Measurements from ENCODE around the gene SLC6A17.

The SLC6A17 gene

DNA sequence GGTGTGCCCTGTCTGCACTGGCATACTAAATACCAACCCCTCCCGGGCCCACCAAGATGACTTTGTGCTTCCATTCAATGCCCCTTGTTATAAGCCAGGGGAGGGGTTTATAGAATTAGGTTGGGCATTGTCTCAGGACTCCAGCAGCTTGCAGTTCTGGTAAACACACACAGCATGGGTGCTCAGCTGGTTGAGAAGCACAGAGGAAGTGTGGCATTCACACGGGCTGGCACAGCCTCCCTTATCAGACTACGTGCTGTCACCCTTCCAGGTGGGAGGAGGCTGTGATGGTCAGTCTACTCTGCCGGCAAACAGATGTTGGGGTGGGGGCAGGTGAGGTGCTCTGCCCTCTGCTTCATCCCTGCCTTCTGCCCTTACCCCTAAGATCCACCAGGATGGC is 15.0 kb upstream of the SLC6A17 start:
- no peak for DNase-seq (ENCODE audit: low read depth in 2 of 2)

GRCh38 chr1:110135666-110136065 is 14.6 kb upstream of the SLC6A17 start:
- DNase-seq (ENCODE audit: low read depth in 2 of 2): no peak

DNA sequence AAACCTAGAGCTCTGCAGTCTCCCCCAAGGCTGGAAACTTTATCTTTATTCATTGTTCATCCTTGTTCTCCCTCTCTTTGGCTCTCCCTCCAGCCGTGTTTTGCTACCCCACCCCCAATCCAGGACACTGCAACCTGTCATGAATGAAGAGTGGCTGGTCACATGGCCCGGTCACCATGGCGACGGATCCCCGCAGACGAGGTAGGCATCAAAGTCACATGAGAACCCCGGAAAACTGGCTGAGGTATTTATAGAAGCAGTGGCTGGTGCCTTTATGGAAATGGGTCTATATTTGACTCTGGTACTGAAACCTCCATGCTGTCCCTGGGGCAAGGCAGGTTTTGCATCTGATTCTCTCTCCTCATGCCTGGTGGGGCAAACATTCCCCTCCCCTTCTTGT is 13.4 kb upstream of the SLC6A17 start:
- peak in 1 of 2 donors; percentile 10 for DNase-seq (ENCODE audit: low read depth in 2 of 2)

DNA sequence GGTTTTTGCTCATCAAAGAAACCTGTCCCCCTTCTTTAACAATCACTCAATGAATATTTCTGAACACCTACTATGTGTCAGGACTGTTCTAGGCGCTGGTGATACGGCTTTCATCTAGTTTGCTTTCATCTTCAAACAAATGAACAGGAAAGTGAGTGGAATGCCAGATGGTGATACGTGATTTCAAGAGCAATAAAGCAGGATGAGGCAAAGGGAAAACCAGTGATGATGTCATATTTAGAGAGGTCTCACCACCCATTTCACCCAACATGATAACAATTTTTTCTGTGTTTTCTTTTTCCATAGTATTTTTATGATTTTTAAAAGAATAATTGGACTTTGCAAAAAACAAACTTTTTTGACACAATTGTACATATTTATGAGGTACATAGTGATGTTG is 11.3 kb upstream of the SLC6A17 start:
- DNase-seq (ENCODE audit: low read depth in 2 of 2): no peak

DNA sequence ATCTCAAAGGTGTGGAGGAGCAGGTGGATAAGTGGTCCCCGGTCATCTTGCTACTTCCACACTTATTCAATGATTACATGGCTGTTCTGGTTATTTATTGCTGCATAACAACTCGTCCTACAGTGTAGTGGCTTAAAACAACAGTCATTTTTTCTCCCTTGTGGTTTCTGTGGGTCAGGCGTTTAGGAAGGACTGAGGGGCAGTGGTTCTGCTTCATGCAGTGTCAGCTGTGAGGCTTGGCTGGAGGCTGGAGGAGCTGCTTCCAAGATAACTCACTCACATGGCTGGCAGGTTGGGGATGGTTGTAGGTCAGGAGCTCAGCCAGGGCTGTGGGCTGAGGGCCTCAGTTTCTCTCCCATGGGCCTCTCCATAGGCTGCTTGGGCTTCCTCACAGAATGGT is 5.9 kb upstream of the SLC6A17 start:
- no peak for DNase-seq (ENCODE audit: low read depth in 2 of 2)

GRCh38 chr1:110148961-110149360 is 1.3 kb upstream of the SLC6A17 start:
- DNase-seq (ENCODE audit: low read depth in 2 of 2): no peak

- DNase-seq (ENCODE audit: low read depth in 2 of 2): no peak
Observed at GRCh38 chr1:110151175-110151669, 928 bp downstream of the SLC6A17 start.

DNA sequence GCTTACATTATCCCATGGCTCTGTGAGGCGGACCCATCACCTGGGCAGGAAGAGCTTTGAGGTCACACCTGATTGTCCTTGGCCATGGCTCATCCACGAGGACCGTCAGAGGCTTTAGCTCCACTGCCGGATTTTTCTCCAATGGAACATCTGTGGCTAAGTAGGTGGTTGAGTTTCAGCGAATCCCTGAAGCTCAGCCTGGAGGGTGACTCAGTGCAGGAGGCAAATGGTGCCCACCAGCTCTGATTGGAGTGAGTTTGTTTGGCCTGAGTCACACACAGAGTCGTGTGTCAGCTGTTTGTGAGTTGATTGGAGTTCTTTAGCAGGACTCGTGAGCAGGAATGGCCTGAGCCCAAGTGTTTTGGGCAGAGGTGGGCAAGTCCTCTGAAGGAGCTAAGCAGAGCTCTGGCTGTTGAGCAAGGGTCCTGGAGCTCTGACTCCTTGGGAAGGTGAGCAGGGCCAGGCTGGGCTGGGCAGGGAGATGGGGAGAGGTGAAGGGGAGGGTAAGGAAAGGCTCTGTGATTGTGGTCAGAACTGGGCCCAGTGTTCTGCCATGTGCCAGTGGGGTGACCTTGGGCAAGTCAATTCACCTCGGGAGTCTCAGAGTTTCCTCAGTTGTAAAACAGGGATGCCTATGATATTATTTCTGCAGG is 2.0 kb downstream of the SLC6A17 start:
- no peak for DNase-seq (ENCODE audit: low read depth in 2 of 2)

DNA sequence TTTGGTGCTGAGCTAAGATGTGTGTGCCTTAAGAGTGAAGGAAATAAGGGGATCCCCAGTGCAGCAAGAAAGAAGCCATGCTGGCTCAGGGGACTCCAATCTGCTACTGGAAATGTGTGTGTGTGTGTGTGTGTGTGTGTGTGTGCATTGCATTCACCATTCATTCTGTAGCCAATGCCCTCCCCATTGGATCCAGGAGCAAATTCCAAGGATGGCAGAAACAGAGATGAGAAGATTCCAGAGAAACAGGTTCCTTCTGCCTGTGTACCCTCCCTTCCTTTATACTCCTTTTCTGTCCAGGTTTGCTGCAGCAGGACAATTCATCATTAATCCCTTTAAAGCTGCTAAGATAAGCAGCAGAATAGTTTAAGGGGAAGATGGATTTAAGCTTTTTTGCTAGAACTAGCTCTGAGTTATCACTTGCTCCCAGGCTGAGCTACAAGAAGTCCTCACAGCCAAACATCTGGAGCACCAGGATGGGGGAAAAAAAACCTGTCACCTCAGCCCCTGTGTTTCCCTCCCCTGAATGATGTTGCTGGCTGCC is 3.2 kb downstream of the SLC6A17 start:
- DNase-seq (ENCODE audit: low read depth in 2 of 2): no peak

GRCh38 chr1:110155878-110156522 is 5.7 kb downstream of the SLC6A17 start:
- peak; percentile 26 to 34 for DNase-seq (ENCODE audit: low read depth in 2 of 2)

GRCh38 chr1:110158261-110158660 is 8.0 kb downstream of the SLC6A17 start:
- DNase-seq (ENCODE audit: low read depth in 2 of 2): no peak

- no peak for DNase-seq (ENCODE audit: low read depth in 2 of 2)
Observed at GRCh38 chr1:110159168-110159567, 8.9 kb downstream of the SLC6A17 start.

GRCh38 chr1:110160538-110161100 is 10.3 kb downstream of the SLC6A17 start:
- no peak for DNase-seq (ENCODE audit: low read depth in 2 of 2)

DNA sequence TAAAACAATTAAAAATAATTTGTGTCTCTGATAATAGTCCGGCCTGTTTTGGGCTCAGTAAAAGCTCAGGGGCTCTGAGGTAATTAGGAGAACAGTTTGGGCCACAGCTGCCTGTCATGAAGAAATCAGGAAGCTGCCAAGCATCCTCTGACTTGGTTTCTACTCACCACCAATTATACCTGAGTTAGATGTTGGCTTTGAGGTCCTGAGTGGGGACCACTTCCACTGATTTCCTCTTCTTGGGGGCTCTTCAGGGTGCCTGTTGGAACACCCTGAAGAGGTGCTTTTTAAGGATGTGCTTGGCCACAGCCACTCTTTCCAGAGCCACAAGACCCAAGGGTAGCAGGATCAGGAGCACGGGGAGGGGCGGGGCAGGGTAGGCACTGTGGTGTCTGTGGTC is 10.9 kb downstream of the SLC6A17 start:
- DNase-seq (ENCODE audit: low read depth in 2 of 2): no peak

DNA sequence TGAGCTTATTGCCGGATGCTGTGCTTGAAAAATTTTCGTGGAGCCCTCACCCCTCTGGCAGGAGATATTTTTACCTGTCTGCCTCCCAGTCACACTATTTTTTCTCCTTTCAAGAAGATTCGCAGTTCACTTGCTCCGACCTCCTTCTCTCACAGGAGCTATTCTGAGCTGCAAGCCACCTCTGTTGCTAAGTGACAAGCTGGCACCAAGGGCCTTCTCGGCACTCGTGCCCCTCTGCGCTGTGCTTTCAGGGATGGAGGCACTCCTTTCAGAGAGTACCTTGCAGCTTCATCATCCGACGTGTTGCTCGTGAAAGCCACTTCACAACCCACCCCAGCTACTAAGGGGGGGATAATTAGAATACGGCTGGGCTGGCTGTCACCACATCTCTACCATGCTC is 11.6 kb downstream of the SLC6A17 start:
- DNase-seq (ENCODE audit: low read depth in 2 of 2): no peak

DNA sequence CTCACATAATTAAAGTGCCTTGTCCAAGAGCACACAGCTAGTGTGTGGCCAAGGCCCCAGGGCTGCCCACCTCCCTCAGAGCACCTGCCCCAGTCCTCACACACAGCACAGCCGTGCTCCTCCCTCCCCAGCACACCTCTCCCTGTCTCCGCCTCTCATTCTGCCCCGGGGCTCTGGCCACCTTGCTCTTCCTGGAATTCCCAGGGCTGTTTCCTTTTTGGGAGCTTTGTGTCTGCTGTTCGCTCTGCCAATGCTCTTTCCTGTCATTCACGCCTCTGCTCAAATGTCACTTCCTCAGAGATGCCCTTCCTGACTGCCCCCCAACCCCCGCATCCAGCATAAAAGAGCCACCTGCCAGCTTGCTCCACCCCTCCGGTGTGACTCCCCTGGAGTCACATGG is 13.3 kb downstream of the SLC6A17 start:
- DNase-seq (ENCODE audit: low read depth in 2 of 2): no peak

DNA sequence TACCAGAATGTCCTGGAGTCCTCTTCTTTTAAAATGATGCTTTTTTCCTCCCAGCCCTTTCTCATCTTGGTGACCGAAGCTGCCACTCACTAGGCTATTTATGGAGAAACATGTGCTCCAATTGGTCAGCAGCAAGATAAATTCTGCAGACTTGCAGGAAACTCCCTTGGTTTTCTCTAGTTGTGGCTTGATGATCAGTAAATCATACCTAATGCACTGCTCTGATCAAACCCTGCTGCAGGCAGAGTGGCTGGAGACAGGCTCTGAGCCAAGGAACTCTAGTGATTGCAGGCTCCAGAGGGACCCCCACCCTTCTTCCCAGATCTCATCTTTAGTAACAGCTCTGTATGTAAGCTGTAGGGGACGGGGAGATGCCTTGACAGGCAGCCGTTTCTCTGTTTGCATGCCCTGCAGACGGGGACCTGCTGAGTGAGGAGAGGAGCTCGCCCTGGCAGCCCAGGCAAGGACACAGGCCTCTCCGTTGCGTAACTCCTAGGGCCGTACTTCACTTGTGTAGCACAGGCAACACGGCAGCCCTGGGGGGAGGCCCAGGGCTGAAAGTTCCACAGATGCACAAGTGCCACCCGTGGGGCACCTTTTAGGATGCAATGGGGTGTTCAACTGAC is 14.5 kb downstream of the SLC6A17 start:
- no peak for DNase-seq (ENCODE audit: low read depth in 2 of 2)

GRCh38 chr1:110165761-110166231 is 15.5 kb downstream of the SLC6A17 start:
- DNase-seq (ENCODE audit: low read depth in 2 of 2): no peak

DNA sequence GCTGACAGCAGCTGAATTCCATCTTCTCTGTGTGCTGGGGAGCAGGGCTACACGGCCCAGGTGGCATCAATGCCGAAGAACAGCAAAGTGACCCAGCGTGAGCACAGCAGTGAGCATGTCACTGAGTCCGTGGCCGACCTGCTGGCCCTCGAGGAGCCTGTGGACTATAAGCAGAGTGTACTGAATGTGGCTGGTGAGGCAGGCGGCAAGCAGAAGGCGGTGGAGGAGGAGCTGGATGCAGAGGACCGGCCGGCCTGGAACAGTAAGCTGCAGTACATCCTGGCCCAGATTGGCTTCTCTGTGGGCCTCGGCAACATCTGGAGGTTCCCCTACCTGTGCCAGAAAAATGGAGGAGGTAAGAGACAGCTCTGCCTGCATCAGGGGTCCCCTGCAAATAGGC is 16.6 kb downstream of the SLC6A17 start:
- DNase-seq (ENCODE audit: low read depth in 2 of 2): no peak

DNA sequence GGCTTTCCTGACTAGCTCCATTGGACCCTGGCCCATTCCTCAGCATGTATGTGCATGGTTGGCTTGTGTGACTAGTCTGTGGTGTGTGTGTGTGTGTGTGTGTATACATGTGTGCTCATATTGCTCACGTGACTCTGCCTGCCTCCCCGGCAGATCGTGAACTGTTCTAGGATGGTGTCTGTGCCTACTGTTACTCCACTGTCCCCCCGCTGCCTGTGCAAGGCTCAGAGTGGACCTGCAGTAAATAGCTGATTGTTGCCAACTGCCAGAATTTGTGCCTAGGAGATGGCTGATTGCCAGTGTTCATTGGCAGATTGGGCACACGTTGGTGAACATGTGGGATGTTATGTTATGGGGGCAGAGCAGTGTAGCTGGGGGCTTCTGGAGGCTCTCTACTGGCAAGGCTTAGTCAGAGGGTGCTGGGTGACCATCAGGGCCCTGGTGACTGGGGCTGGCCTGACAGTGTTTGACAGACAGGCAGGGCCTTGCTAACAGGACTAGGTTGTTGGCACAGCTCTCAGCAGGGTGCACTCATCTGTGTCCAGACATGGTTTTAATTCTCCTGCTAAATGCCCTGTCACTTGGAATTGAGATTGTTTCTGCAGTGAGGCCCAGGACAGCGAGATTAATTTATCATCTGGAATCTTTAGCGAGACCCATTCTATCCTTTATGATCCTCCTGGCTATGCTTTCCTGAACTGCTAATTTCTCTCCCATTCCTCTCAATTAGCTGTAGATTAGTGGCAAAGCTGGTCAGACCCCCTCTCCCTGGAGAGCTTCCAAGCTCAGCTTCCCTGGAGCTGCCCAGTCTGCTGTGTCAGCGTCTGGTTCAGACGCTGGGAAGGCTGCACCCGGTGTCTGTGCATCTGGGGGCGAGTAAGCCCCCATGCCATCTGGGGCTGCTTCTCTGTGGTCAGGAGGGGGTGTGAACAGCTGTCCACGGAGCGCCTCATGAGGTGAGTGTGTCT is 20.8 kb downstream of the SLC6A17 start:
- no peak for DNase-seq (ENCODE audit: low read depth in 2 of 2)

DNA sequence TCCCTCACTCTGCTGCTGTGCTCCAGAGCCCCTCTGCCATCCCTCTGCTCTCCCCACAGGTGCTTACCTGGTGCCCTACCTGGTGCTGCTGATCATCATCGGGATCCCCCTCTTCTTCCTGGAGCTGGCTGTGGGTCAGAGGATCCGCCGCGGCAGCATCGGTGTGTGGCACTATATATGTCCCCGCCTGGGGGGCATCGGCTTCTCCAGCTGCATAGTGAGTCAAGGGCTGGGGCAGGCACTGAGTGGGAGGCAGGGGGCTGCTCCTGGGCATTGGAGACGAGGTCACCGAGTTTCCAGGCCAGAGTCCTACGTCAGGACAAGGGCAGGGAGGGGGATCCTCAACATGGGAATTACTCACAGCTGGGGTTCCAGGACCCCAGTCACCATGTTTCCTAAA is 21.7 kb downstream of the SLC6A17 start:
- no peak for DNase-seq (ENCODE audit: low read depth in 2 of 2)

Measured in stimulated activated CD8-positive, alpha-beta memory T cell treated with anti-CD3 and anti-CD28 coated beads, Interleukin-2, amount 100 ng/mL, for 48 hours (primary cell).